KMS-11 (cell line): ENCODE results near the gene DES.

ENCODE experiments used
- H2AFZ ChIP-seq: fragments of 200-600 bp; sonication (generic); 2 replicates; pipeline ENCODE4 v1.6.1; 2016; ENCODE audit warnings: antibody characterized with exemption, mixed run types, low read depth
- H3K27ac ChIP-seq: fragments of 200-600 bp; sonication (generic); 2 replicates; pipeline ENCODE4 v1.6.1; 2016; ENCODE audit warnings: mild to moderate bottlenecking, mixed run types
- H3K27me3 ChIP-seq: fragments of 200-600 bp; sonication (generic); 2 replicates; pipeline ENCODE4 v1.6.1; 2017; ENCODE audit warnings: mild to moderate bottlenecking, low read depth, mixed run types, moderate library complexity; ENCODE audit not compliant: insufficient read depth
- H3K36me3 ChIP-seq: fragments of 200-600 bp; sonication (generic); 2 replicates; pipeline ENCODE4 v1.6.1; 2017; ENCODE audit warnings: mild to moderate bottlenecking, mixed run types; ENCODE audit not compliant: insufficient read depth
- H3K4me1 ChIP-seq: fragments of 200-600 bp; sonication (generic); 2 replicates; pipeline ENCODE4 v1.6.1; 2016; ENCODE audit warnings: mild to moderate bottlenecking, low read depth, mixed run types; ENCODE audit not compliant: poor library complexity, severe bottlenecking
- H3K4me2 ChIP-seq: fragments of 200-600 bp; sonication (generic); 2 replicates; pipeline ENCODE4 v1.7.0; 2016; ENCODE audit warnings: mild to moderate bottlenecking, mixed run types
- H3K4me3 ChIP-seq: fragments of 200-600 bp; sonication (generic); IDR thresholded peaks from 2 replicates; pipeline ENCODE4 v1.6.1; 2017; ENCODE audit warnings: low read depth, low read length, mixed read lengths; ENCODE audit not compliant: insufficient read depth
- H3K79me2 ChIP-seq: fragments of 200-600 bp; sonication (generic); 2 replicates; pipeline ENCODE4 v1.6.1; 2016; ENCODE audit warnings: low read depth, mixed run types; ENCODE audit not compliant: insufficient read depth
- H3K9ac ChIP-seq: fragments of 200-600 bp; sonication (generic); 2 replicates; pipeline ENCODE4 v1.6.1; 2016; ENCODE audit warnings: mild to moderate bottlenecking, mixed run types
- H4K20me1 ChIP-seq: fragments of 200-600 bp; sonication (generic); 2 replicates; pipeline ENCODE4 v1.6.1; 2016; ENCODE audit warnings: mild to moderate bottlenecking, mixed run types; ENCODE audit not compliant: insufficient read depth
- TF ChIP-seq, protein P1 (sequence below): fragments of 200-600 bp; sonication (generic); conservative IDR thresholded peaks from 2 replicates; pipeline ENCODE4 v1.6.1; 2017; ENCODE audit warnings: low read depth, mild to moderate bottlenecking, antibody characterized with exemption, low read length, moderate library complexity, mixed read lengths

The DES gene

DNA sequence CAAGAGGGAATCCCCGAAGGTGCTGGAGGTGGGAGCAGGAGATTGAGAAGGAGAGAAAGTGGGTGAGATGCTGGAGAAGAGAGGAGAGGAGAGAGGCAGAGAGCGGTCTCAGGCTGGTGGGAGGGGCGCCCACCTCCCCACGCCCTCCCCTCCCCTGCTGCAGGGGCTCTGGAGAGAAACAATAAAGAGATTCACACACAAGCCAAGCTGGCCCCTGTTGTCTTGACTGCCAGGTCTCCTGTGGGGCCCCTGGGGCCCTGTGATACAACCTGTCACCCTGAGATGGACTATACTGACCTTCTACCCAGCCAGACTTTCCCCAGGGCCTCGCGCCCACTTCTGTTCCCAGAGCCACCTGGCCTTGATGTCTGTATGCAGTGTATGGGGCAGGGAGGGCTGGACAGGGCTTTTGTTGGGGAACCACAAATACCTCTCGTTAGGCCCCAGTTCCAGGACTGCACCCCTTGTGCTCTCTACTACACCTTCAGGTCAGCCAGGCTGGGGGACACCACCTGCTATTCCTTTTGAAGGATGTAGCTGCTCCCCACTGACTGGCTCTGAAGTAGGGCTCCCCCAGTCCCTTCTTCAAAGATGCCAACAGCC is 8.5 kb downstream of the DES start:
- Histone ChIP-seq H3K9ac (no peak overlapping the region), H3K4me3 (no peak overlapping the region), H3K27ac (no peak overlapping the region), H3K27me3 (no peaks in the 10 kb centered on the region; the same call in 1 of the 2 replicates), H3K4me1 (no peaks in the 10 kb centered on the region), H2AFZ (no peak overlapping the region), H3K79me2 (no peaks in the 10 kb centered on the region), H3K4me2 (no peak overlapping the region), H4K20me1 (no peaks in the 10 kb centered on the region), H3K36me3 (no peaks in the 10 kb centered on the region)
- TF ChIP-seq, protein P1, sequence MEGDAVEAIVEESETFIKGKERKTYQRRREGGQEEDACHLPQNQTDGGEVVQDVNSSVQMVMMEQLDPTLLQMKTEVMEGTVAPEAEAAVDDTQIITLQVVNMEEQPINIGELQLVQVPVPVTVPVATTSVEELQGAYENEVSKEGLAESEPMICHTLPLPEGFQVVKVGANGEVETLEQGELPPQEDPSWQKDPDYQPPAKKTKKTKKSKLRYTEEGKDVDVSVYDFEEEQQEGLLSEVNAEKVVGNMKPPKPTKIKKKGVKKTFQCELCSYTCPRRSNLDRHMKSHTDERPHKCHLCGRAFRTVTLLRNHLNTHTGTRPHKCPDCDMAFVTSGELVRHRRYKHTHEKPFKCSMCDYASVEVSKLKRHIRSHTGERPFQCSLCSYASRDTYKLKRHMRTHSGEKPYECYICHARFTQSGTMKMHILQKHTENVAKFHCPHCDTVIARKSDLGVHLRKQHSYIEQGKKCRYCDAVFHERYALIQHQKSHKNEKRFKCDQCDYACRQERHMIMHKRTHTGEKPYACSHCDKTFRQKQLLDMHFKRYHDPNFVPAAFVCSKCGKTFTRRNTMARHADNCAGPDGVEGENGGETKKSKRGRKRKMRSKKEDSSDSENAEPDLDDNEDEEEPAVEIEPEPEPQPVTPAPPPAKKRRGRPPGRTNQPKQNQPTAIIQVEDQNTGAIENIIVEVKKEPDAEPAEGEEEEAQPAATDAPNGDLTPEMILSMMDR = no peak

GRCh38 chr2:219428469-219428868 is 10.3 kb downstream of the DES start:
- TF ChIP-seq, protein P1 = no peak
- Histone ChIP-seq H3K4me2 (no peak overlapping the region), H3K4me3 (no peak overlapping the region), H3K27ac (no peak overlapping the region), H3K79me2 (no peaks in the 10 kb centered on the region), H3K27me3 (no peaks in the 10 kb centered on the region; the same call in 1 of the 2 replicates), H3K36me3 (no peaks in the 10 kb centered on the region), H4K20me1 (no peaks in the 10 kb centered on the region), H3K9ac (no peak overlapping the region), H2AFZ (no peak overlapping the region), H3K4me1 (no peaks in the 10 kb centered on the region)

- Histone ChIP-seq H3K27ac (no peak overlapping the region), H4K20me1 (no peaks in the 10 kb centered on the region), H2AFZ (no peak overlapping the region), H3K27me3 (no peaks in the 10 kb centered on the region; the same call in 1 of the 2 replicates), H3K9ac (no peak overlapping the region), H3K4me2 (no peak overlapping the region), H3K79me2 (no peaks in the 10 kb centered on the region), H3K4me1 (no peaks in the 10 kb centered on the region), H3K36me3 (no peaks in the 10 kb centered on the region), H3K4me3 (no peak overlapping the region)
- TF ChIP-seq, protein P1 = no peak
These were observed 11.9 kb downstream of the DES start for GRCh38 chr2:219429958-219430606.

- no peaks in the 10 kb centered on the region; the same call in 1 of the 2 replicates for H3K27me3 ChIP-seq
- H3K4me2 ChIP-seq = no peak overlapping the region
- no peaks in the 10 kb centered on the region for H3K79me2 ChIP-seq
- H2AFZ ChIP-seq = no peak overlapping the region
- H4K20me1 ChIP-seq = no peaks in the 10 kb centered on the region
- H3K27ac ChIP-seq = no peak overlapping the region
- H3K4me1 ChIP-seq = no peaks in the 10 kb centered on the region
- TF ChIP-seq, protein P1 = no peak
- H3K4me3 ChIP-seq = no peak overlapping the region
- no peak overlapping the region for H3K9ac ChIP-seq
- no peaks in the 10 kb centered on the region for H3K36me3 ChIP-seq
These were observed 12.7 kb downstream of the DES start for GRCh38 chr2:219430633-219431615.
